Mesenteric fat pad (tissue), 1 donor: ENCODE results near the gene MBD5. TPM values are rescaled to one million over a fixed set of nuclear protein-coding genes. Genes with fewer than 3 reads are reported as not detected.

Source experiments
- DNase-seq: peaks from one replicate; pipeline ENCODE4 v3.0.0-alpha.2; 2020; ENCODE audit warnings: low spot score
- total RNA-seq: library from RNA; stranded (reverse); fragmentation: NEBNext Ultra II Directional; extraction: Animal tissue kit (Norgen Biotek cat#: 25700); gene quantifications from one replicate; pipeline ENCODE4 v1.2.1, GENCODE V29; 2021
- donor health status: DM: yes; HTN: yes; CAD: no.

Gene MBD5
- total RNA-seq, 1 donor from 2014 or later = 28.1 TPM

DNA sequence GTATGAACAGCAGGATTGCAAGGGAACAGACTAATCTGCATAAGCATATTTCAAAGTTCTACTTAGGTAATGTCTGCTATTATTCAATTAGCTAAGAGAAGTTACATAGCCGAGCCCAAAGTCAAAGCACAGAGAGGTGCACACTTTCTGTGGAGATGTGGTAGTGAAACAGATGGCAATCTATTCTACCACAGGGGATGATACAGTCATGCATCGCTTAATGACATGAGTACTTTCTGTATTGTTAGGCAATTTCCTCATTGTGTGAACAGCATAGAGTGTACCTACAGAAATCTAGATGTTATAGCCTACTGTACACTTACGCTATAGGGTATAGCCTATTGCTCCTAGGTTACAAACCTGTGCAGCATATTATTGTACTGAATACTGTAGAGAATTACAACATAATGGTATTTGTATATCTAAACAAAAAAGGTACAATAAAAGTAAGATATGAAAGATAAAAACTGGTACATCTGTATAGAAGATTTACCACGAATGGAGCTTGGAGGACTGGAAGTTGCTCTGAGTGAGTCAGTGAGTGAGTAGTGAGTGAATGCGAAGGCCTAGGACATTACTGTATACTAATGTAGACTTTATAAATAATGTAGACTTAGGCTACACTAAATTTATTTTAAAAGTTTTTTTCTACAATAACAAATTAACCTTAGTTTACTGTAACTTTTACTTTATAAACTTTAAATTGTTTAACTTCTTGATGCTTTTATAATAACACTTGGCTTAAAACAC, 197.6 kb downstream of the MBD5 start:
- no peak for DNase-seq

DNA sequence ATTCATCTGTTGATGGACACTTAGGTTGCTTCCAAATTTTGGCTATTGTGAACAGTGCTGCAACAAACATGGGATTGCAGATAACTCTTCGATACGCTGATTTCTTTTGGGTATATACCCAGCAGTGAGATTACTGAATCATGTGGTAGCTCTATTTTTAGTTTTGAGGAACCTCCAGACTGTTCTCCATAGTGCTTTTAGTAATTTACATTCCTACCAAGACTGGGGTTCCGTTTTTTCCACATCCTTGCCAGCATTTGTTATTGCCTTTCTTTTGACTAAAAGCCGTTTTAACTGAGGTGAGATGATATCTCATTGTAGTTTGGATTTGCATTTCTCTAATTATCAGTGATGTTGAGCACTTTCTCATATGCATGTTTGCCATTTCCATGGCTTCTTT, 200.3 kb downstream of the MBD5 start:
- DNase-seq = no peak

DNA sequence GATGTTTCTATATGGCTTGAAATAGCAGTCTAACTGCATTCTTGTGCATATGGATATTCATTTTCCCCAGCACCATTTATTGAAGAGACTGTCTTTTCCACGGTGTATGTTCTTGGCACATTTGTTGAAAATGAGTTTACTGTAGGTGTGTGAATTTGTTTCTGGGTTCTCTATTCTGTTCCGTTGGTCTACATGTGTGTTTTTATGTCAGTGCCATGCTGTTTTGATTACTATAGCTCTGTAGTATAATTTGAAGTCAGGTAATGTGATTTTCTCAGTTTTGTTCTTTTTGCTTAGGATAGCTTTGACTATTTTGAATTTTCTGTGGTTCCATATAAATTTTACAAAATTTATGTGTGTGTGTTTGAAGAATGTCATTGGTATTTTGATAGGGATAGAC, 201.0 kb downstream of the MBD5 start:
- DNase-seq = no peak

DNA sequence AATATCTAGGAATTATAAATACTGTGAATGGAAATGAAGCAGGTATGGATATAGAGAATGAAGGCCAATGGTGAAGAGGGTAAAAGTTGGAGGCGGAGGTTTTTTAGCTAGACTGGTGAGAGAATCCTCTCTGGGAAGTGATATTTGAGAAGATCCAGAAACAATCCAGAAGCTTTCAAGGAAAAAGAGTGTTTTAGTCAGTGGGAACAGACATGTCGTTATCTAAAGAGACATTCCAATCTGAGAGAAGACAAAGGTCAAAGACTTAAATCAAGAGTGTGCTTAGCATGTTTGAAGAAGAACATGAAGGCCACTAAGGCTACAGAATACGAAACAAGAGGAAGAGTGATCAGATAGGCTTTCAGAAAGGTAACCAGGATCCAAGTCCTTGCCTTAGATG, 211.0 kb downstream of the MBD5 start:
- DNase-seq = no peak

DNA sequence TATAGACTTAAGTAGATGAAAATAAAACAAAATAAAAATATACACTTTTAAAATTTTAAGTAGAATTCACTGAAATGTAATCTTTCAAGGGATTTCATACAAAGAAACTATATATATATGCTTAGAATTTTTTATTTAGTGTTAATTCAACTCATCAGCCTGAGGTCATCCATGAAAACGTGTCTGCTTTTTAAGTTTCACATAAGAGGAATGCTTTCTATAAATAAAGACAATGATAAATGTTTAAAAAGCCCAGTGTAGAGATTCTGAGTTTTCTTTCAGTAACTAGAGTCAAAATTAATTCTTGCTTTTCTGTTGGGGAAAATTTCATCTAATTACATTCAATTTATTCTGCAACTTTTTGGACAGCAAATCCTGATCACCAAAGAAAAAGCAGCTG, 213.3 kb downstream of the MBD5 start:
- no peak for DNase-seq

DNA sequence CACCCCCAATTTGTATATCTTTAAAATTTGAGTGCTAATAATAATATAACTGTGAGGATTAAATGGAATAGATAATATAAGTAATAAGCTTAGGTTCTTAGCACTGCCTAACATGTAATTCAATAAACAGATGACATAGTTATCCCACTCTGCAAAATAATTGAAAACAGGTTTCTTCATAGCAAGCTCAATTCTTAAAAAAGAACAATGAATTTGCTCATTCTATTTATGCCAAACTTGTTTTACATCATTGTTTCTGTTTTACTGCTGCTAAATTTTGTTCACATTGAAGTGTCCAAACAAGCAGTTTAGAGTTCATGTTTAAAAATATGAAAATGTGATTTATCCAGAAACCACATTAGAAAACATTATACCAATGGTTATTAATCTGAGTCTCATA, 217.0 kb downstream of the MBD5 start:
- DNase-seq = no peak

DNA sequence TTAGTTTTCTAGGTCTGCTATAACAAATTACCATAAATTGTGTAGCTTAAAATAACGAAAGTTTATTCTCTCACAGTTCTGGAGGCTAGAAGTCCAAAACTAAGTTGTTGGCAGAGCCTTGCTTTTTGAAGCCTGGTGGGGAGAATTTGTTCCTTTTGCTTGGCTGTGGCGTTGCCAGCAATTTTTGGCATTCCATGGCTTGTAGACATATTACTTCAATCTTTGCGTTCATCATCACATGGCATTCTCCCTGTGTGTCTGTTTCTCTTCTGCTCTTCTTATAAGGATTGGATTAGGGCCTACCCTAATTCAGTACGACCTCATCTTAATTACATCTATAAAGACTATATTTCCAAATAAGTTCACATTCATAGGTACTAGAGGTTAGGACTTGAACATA, 217.7 kb downstream of the MBD5 start:
- no peak for DNase-seq

DNA sequence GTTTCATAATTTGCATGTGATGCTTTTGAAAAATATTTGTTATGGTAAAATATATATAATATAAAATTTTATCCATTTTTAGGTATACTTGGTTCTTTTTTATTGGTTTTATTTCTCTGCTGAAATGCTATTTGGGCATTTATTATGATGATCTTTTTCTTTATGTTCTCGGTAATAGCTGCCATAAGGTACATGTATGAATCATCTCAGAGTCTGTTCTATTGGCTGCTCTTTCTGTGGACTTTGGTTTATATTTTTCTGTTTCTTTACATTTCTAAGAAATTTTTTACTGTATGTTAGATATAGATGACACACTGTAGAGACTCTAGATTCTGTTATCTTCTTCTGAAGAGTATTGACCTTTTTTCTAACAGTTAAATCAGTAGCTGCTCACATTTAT, 219.9 kb downstream of the MBD5 start:
- no peak for DNase-seq

DNA sequence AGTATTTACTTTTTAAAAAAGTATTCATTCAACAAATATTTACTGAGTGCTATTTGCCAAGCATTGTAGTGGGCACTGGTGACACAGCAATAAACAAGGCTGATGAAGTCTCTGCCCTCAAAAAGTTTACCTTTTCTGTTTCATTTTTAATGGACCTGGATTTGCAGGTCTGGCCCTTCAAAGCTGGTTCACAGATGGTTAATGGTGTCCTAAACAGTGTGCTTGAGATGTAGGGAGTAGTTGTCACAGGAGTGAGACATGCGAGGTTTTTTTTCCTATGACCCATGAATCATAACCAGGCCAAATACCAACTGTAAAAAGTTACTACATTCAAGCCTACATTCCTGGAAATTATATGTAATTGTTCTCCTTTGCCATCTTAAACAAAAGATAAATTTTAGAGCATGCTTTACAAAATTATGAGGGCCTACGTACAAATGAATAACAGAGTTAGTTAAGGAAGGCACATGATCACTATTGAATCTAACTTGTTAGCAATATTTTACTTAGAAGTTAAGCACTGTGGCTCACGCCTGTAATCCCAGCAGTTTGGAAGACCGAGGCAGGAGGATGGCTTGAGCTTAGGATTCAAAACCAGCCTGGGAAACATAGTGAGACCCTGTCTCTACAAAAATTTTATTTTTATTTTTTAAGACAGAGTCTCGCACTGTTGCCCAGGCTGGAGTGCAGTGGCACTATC, 223.9 kb downstream of the MBD5 start:
- no peak for DNase-seq

DNA sequence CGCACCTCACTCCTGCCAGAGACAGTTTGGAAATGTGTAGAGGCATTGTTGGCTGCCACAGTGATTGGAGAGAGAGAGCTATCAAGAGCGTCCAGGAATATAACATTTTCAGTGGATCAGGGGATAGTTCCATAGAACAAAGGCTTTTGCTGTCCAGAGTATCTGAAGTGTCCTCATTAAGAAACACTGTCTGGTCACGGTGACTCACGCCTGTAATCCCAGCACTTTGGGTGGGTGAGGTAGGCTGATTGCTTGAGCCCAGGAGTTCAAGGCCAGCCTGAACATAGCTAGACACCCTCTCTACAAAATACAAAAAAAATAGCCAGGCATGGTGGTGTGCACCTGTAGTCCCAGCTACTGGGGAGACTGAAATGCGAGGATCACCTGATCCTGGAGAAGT, 231.1 kb downstream of the MBD5 start:
- no peak for DNase-seq

DNA sequence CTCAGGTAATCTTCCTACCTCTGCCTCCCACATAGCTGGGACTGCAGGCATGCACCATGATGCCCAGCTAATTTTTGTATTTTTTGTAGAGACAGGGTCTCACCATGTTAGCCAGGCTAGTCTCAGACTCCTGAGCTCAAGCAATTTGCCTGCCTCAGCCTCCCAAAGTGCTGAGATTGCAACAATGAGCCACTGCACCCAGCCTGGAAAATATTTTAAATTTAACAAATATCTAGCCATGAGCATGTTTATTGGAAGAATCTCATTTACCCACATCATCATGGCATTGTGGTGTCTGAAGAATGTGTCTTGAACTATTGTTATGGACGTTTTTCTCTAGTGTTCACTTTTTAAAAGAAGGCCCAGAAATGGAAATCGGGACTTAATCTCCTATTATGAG, 231.8 kb downstream of the MBD5 start:
- no peak for DNase-seq

DNA sequence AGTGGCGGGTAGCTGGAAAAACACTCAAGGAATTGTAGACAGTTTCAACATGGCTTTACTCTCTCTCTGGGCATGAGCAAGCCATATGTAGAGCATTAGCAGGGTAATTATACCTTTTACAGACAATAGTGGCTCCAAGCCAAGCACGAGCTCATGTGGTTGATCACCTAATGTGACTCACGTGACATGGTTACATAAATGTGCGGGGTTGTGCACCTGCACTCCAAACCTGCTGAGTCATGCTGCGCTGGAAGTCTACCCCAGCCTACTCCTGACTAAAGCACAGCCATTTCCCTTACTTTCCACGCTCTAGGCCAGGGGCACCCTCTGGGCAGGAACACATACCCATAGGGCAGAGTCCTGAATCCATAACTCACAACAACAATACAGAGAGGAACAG, 232.8 kb downstream of the MBD5 start:
- no peak for DNase-seq

DNA sequence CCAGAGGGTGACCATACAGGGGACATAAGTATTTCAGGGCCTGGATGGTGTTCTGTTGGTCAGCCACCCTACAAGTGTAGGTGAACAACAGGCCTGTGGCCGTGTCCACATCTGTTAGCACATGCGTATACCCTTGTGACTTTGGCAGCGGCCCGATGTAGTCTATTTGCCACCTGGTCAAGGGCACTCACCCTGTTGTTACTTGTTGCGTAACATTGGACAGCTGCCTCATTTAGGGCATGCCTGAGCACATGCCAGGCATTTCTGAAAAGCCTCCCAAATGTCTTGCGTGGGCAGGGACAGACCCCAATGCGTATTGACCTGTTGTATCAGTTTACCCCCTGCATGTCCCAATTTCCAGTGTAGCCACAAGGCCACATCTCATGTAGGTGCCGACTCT, 235.0 kb downstream of the MBD5 start:
- no peak for DNase-seq

DNA sequence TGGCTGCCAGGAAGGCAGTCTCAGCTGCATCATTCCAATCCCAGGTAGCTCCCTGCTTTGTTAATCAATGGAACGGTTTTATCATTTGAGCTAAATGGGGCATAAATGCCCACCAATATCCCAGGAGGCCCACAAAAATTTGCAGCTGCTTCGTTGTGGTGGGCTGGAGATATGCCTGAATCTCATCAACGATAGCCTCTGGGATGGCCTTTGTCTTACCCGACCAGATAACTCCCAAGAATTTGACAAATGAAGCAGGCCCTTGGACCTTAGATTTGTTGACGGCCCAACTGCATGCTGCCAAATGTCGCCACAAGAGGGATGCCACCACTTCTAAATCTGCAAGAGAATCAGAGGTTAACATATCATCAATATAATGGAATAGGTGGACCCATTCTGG, 236.4 kb downstream of the MBD5 start:
- DNase-seq = no peak

DNA sequence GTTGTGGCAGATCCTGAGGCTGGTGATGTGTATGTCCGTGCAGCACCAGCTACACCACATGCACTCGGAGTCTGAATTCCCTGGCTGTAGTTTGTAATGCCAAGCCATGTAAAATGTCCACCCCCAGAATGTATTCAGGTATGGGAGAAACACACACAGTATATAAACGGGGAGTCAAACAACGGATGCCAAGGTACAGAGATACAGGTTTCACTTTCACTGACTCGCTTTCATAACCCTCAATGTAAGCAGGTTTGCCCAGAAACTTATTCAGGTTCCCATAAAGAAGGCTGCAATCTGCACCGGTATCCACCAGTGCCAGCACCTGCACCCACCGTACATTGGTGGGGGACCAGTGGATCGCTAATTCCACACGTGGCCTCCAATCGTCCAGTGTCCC, 237.2 kb downstream of the MBD5 start:
- DNase-seq = no peak

DNA sequence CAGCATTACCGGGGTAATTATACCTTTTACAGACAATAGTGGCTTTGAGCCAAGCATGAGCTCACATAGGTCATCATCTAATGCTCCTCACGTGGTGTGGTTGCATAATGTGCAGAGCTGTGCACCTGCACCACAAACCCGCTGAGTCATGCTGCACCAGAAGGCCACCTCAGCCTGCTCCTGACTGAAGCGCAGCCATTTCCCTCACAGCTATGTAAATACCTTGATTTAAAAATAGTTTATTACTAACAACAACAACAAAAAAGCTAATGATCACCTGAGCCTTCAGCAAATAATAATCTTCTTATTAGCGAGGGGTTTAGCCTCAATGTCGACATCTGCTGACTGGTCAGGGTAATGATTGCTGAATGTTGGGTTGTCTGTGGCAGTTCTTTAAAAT, 238.8 kb downstream of the MBD5 start:
- no peak for DNase-seq

DNA sequence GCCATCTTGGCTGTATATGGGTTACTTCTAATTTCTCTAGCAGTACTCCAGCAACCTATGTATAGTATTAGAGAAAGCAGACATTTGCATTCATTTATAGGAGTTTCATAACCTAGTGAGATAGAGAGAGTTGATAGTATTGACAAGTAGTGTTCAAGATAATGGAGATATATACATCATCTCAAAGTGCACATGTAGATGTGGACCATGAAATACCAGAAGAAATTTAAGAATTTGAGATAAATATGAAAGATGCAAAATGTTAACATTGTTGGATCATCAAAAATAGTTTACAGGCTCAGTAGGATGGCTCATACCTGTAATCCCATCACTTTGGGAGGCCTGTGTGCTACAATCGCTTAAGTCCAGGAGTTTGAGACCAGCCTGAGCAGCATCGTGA, 243.0 kb downstream of the MBD5 start:
- no peak for DNase-seq

DNA sequence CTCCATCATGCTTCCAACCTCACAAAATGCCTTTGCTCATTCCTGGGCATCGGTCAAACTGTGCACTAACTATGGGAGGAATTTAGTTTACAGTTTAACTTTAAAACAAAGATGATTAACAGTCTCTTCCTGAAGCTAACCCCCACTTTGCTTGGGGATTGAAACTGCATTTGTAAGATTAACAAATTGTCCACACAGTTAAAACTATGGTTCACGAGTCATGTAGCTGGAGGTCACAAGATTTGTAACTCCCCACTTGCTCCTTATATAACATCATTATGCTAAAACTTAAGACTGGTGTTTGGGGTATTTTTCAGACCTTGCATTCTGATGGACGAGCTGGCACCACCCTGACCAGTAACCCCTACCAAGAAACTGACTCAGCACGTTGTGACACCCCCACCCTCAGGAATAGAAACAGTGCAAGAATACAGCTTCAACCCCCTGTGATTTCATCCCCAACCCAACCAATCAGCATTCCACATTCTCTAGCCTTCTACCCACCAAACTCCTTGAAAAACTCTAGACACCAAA, 252.3 kb downstream of the MBD5 start:
- no peak for DNase-seq

DNA sequence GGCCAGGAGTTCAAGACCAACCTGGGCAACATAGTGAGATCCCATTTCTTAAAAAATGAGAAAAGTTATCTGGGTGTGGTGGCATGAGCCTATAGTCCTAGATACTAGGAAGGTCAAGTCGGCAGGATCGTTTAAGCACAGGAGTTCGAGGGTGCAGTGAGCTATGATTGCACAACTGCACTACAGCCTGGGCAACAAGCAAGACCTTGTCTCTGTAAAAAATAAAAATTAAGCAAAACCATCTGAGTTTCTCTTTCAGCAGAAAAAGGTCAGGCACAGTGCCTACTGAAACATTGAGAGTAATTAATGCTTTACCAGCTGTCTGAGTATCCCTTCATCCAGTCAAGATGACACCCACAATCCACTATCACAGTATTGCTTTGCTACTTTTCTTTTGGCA, 258.3 kb downstream of the MBD5 start:
- DNase-seq = no peak

DNA sequence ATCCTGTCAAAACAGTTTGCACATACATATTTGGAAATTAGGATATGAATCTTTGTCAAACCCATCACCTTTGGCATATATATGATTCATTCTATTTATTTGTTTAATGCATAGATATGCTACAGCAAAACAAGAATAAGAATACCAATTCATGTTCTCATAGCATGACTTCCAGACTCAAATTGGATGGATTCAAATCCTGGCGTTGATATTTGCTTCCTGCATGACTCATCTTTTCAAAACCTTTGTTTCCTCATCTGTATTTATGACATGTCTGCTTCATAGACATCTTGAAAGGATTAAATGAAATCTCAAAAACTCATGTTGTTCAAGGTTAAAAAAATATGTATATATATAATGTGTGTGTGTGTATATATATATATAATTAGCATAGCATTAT, 261.3 kb downstream of the MBD5 start:
- DNase-seq = no peak

DNA sequence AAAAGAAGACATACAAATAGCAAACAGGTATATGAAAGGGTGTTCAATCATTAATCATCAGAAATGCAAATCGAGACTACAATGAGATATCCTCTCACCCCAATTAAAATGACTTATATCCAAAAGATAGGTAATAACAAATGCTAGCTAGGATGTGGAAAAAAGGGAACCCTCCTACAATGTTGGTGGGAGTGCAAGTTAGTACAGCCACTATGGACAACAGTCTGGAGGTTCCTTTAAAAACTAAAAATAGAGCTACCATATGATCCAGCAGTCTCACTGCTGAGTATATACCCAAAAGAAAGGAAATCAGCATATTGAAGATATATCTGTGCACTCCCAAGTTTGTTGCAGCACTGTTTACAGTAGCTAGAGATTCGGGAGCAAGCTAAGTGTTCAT, 271.5 kb downstream of the MBD5 start:
- DNase-seq = no peak

DNA sequence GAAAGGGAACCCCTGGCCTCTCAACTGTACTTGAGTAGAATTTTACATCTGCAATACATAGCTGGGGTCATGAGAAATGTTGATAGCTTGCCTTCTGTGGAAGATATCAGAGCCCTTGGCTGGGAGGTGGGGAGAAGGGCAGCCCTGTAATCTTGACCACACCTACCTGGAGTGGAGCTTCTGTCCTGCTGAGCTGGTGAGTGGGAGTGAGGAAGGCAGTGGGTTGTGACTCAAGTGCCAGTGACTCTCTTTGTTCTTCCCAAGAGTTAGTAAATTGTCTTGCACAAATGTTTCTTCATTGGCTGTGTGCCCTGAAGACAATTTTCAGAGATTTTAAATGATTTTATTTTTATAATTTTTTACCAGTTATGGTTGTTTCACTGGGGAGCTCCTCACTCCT, 277.3 kb downstream of the MBD5 start:
- no peak for DNase-seq

DNA sequence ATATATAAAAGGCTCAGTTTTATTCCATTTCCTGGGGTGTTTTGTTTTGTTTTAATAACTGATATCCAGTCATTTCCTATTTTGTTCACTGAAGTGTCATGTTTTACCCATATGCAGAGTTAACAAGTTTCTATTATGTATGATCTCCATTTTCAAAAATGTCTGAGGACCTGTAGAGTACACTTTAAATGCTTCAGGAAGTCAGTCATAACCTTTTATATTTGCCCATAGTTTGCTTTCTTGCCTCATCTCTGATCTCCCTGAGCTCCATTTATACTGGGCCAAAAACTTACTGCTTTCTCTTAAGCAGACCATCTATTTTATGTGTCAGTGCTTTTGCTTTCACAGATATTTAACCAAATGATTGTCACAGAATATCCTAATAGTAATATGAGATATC, 278.7 kb downstream of the MBD5 start:
- no peak for DNase-seq
